HL-60 (cell line): ENCODE data around the gene ZDHHC5.

Experiments used
- DNase-seq, 2 experiments: peaks; one replicate each; pipeline ENCODE4 v3.0.0-alpha.2; 2010 to 2020; ENCODE audit warnings: low read depth in 1 of 2, low spot score in 1 of 2
- H3K27ac ChIP-seq: fragments of 250-450 bp; sonication (Bioruptor Pico); replicated peaks from 2 replicates; pipeline ENCODE4 v1.5.1; 2020; ENCODE audit warnings: mild to moderate bottlenecking, moderate library complexity
- H3K27me3 ChIP-seq: fragments of 250-450 bp; sonication (Bioruptor Pico); 2 replicates; pipeline ENCODE4 v1.5.1; 2021; ENCODE audit warnings: mild to moderate bottlenecking, moderate library complexity; ENCODE audit not compliant: insufficient read depth, poor library complexity, severe bottlenecking
- H3K4me3 ChIP-seq: replicated peaks from 2 replicates; pipeline ENCODE4 v1.5.1; 2011; ENCODE audit warnings: mild to moderate bottlenecking, control low read depth, low read length; ENCODE audit not compliant: insufficient read depth
- GABPA ChIP-seq: IDR thresholded peaks from 2 replicates; pipeline ENCODE4 v1.6.1; 2012; ENCODE audit warnings: low read depth
- POLR2AphosphoS5 ChIP-seq: IDR thresholded peaks from 2 replicates; pipeline ENCODE4 v1.6.1; 2012; ENCODE audit warnings: low read depth
- SPI1 ChIP-seq: IDR thresholded peaks from 2 replicates; pipeline ENCODE4 v1.6.1; 2012; ENCODE audit warnings: low read depth, mild to moderate bottlenecking, borderline replicate concordance
- TF ChIP-seq, protein P1 (sequence below): IDR thresholded peaks from 2 replicates; pipeline ENCODE4 v1.6.1; 2012; ENCODE audit warnings: low read depth; ENCODE audit not compliant: insufficient replicate concordance
- TF ChIP-seq, protein P2 (sequence below): IDR thresholded peaks from one replicate; pipeline ENCODE4 v1.5.1; 2011; ENCODE audit warnings: low read length, control low read depth, inconsistent platforms; ENCODE audit not compliant: insufficient read depth

ZDHHC5 gene

DNA sequence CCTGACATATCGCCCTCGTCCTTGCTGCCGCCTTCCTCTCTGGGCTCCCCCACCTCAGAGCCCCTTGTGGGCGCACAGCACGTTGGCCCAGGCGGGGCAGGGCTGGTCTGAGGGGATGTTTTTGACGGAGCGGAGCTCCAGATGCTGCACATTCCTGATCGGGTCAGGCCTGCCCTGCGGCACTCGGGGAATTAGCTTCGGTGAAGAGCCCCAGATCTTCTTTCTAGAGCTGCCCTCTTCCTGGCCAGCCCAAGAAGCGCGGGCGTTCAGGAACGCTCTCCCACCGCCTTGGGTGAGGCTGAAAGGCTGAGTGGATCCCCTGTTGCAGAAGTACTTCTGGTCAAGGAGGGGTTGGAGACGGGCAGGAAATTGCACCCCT lies 30.3 kb upstream of the ZDHHC5 start:
- Histone ChIP-seq H3K4me3 (no peak overlapping the region), H3K27me3 (peaks cover 3% of the 10 kb centered on the region), H3K27ac (no peak overlapping the region)
- TF ChIP-seq GABPA = no peak
- TF ChIP-seq, protein P1, sequence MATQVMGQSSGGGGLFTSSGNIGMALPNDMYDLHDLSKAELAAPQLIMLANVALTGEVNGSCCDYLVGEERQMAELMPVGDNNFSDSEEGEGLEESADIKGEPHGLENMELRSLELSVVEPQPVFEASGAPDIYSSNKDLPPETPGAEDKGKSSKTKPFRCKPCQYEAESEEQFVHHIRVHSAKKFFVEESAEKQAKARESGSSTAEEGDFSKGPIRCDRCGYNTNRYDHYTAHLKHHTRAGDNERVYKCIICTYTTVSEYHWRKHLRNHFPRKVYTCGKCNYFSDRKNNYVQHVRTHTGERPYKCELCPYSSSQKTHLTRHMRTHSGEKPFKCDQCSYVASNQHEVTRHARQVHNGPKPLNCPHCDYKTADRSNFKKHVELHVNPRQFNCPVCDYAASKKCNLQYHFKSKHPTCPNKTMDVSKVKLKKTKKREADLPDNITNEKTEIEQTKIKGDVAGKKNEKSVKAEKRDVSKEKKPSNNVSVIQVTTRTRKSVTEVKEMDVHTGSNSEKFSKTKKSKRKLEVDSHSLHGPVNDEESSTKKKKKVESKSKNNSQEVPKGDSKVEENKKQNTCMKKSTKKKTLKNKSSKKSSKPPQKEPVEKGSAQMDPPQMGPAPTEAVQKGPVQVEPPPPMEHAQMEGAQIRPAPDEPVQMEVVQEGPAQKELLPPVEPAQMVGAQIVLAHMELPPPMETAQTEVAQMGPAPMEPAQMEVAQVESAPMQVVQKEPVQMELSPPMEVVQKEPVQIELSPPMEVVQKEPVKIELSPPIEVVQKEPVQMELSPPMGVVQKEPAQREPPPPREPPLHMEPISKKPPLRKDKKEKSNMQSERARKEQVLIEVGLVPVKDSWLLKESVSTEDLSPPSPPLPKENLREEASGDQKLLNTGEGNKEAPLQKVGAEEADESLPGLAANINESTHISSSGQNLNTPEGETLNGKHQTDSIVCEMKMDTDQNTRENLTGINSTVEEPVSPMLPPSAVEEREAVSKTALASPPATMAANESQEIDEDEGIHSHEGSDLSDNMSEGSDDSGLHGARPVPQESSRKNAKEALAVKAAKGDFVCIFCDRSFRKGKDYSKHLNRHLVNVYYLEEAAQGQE = no peak
- TF ChIP-seq POLR2AphosphoS5 = no peak
- TF ChIP-seq, protein P2, sequence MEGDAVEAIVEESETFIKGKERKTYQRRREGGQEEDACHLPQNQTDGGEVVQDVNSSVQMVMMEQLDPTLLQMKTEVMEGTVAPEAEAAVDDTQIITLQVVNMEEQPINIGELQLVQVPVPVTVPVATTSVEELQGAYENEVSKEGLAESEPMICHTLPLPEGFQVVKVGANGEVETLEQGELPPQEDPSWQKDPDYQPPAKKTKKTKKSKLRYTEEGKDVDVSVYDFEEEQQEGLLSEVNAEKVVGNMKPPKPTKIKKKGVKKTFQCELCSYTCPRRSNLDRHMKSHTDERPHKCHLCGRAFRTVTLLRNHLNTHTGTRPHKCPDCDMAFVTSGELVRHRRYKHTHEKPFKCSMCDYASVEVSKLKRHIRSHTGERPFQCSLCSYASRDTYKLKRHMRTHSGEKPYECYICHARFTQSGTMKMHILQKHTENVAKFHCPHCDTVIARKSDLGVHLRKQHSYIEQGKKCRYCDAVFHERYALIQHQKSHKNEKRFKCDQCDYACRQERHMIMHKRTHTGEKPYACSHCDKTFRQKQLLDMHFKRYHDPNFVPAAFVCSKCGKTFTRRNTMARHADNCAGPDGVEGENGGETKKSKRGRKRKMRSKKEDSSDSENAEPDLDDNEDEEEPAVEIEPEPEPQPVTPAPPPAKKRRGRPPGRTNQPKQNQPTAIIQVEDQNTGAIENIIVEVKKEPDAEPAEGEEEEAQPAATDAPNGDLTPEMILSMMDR = no peak
- no peak for TF ChIP-seq SPI1
- DNase-seq = no peak

DNA sequence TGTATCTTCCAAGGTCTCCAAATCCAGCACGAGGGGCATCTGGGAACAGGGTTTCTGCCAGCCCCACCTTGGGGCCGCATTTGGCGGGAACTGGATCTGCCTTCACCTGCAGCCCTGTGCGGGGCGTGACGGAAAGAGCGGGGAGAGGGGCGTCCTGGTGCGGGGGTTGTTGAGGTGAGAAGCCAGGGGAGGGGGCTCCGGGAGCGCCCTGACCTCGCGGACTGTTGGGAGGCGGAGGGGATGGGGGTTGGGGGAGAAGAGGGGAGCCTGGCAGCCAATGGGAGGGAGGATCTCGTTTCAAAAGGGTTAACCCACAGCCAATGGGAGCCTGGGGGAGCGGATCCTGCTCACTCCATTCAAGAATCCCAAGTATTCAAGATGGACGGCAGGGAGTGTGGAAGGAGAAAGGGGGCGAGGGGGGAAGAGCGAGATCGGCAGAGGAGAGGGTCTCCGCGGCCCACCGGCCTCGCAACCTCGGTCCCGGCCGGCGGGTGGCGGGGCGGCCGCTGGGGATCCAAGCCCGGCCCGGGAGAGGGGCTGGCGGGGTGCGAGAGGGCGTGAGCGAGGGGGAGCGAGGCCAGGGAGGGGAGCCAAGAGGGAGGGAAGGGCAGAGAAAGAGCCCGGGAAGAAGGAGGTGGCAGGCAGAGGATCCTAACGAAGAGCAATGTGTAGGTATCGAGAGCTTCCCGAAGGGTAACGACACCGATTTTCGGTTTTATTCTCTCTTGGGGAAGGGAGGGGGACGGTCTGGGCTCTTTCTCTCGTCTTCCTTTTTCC lies 29.7 kb upstream of the ZDHHC5 start:
- DNase-seq = no peak
- no peak overlapping the region for H3K4me3 ChIP-seq
- H3K27ac ChIP-seq = no peak overlapping the region
- TF ChIP-seq POLR2AphosphoS5 = no peak
- TF ChIP-seq, protein P2 = no peak
- TF ChIP-seq GABPA = no peak
- TF ChIP-seq, protein P1 = no peak
- no peak for TF ChIP-seq SPI1
- H3K27me3 ChIP-seq = peaks cover 3% of the 10 kb centered on the region

DNA sequence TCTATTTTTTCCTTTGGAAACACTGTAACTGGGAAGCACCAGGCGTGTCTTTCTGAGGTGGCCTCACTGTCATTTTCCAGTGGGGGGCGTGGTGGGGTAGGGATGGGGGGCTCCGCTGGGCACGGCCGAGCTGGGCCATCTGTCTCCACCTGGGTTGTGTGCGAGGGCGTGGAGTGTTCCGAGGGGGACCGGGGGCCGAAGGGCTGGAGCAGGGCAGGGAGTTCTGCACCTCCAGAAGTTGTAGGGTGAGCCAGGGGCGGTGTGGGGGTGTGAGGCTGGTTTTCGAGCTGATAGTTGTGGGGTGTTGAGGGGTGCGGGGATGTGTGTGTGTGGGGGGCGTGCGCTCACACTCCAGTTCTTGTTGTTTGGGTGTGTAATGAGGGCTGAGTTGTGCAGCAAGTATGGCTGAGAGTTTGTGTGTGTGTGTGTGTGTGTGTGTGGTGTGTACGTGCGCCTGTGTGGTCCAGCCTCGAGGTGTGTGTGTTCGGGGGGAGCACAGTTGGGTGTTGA lies 29.0 kb upstream of the ZDHHC5 start:
- no peak overlapping the region for H3K27ac ChIP-seq
- TF ChIP-seq, protein P2 = no peak
- TF ChIP-seq, protein P1 = no peak
- TF ChIP-seq SPI1 (no peak), GABPA (no peak), POLR2AphosphoS5 (no peak)
- no peak for DNase-seq
- H3K4me3 ChIP-seq = no peak overlapping the region
- H3K27me3 ChIP-seq = peaks cover 3% of the 10 kb centered on the region
